Parathyroid adenoma (tissue), 2 donors: ENCODE data around the gene DVL1.

Source experiments
- H2AFZ ChIP-seq: fragments of 300-600 bp; sonication (generic); one replicate; pipeline ENCODE4 v1.7.0; 2017; ENCODE audit warnings: antibody characterized with exemption, mild to moderate bottlenecking
- H3K27ac ChIP-seq: fragments of 300-600 bp; sonication (generic); one replicate; pipeline ENCODE4 v1.7.0; 2017
- H3K27me3 ChIP-seq: fragments of 300-600 bp; sonication (generic); one replicate; pipeline ENCODE4 v1.7.0; 2017; ENCODE audit warnings: low read length; ENCODE audit not compliant: control insufficient read depth, insufficient read depth
- H3K36me3 ChIP-seq: fragments of 300-600 bp; sonication (generic); one replicate; pipeline ENCODE4 v1.7.0; 2017; ENCODE audit warnings: low read length; ENCODE audit not compliant: control insufficient read depth, insufficient read depth
- H3K4me1 ChIP-seq: fragments of 300-600 bp; sonication (generic); one replicate; pipeline ENCODE4 v1.7.0; 2017; ENCODE audit warnings: control low read depth
- H3K4me2 ChIP-seq: fragments of 300-600 bp; sonication (generic); one replicate; pipeline ENCODE4 v1.7.0; 2017; ENCODE audit warnings: low read length
- H3K4me3 ChIP-seq: fragments of 300-600 bp; sonication (generic); one replicate; pipeline ENCODE4 v1.7.0; 2017; ENCODE audit warnings: low read depth, low read length
- H3K79me2 ChIP-seq: fragments of 300-600 bp; sonication (generic); one replicate; pipeline ENCODE4 v1.7.0; 2017; ENCODE audit warnings: control low read depth
- H3K9ac ChIP-seq: fragments of 300-600 bp; sonication (generic); one replicate; pipeline ENCODE4 v1.7.0; 2017; ENCODE audit warnings: mild to moderate bottlenecking
- H3K9me3 ChIP-seq: fragments of 300-600 bp; sonication (generic); one replicate; pipeline ENCODE4 v1.7.0; 2017; ENCODE audit warnings: low read length; ENCODE audit not compliant: control insufficient read depth
- CTCF ChIP-seq: fragments of 300-600 bp; sonication (generic); IDR thresholded peaks from one replicate; pipeline ENCODE4 v1.7.0; 2017; ENCODE audit warnings: antibody characterized with exemption, mild to moderate bottlenecking
- donor health status: primary hyperparathyroidism.

The DVL1 gene

GRCh38 chr1:1325288-1326074 is 23.7 kb downstream of the DVL1 start:
- Histone ChIP-seq H3K4me1 (peaks cover 5% of the 10 kb centered on the region), H3K4me3 (peak overlapping the region; percentile 97), H3K79me2 (peaks cover 22% of the 10 kb centered on the region), H3K36me3 (no peaks in the 10 kb centered on the region), H3K4me2 (peak overlapping the region; percentile 72), H3K9ac (peak overlapping the region; percentile 92), H3K27ac (peak overlapping the region; percentile 91), H3K27me3 (no peaks in the 10 kb centered on the region), H2AFZ (no peak overlapping the region), H3K9me3 (no peaks in the 10 kb centered on the region)
- no peak for TF ChIP-seq CTCF

- Histone ChIP-seq H3K79me2 (peaks cover 22% of the 10 kb centered on the region), H3K9me3 (no peaks in the 10 kb centered on the region), H3K36me3 (no peaks in the 10 kb centered on the region), H3K27me3 (no peaks in the 10 kb centered on the region), H3K9ac (peak within 1 kb of the TSS; percentile 92), H3K4me2 (peak within 1 kb of the TSS; percentile 81), H3K4me1 (peaks cover 5% of the 10 kb centered on the region), H3K27ac (peak within 1 kb of the TSS; percentile 91), H2AFZ (peak within 1 kb of the TSS; percentile 76), H3K4me3 (peak within 1 kb of the TSS; percentile 97)
- no peak for TF ChIP-seq CTCF
These were observed 24.5 kb downstream of the DVL1 start, which contains the start of the genes CPTP and INTS11 for GRCh38 chr1:1324524-1325287. Gene CPTP (plus strand): TSS chr1:1324802. CDS start chr1:1326911, 2,109 bp downstream. Gene INTS11 (minus strand): TSS chr1:1324660. CDS start chr1:1324608, 52 bp downstream.

GRCh38 chr1:1324084-1324523 is 25.1 kb downstream of the DVL1 start:
- H3K79me2 ChIP-seq = peaks cover 22% of the 10 kb centered on the region
- peak overlapping the region; percentile 67 for H3K9ac ChIP-seq
- H2AFZ ChIP-seq = peak overlapping the region; percentile 76
- peak overlapping the region; percentile 36 for H3K27ac ChIP-seq
- H3K27me3 ChIP-seq = no peaks in the 10 kb centered on the region
- peak overlapping the region; percentile 81 for H3K4me2 ChIP-seq
- H3K4me3 ChIP-seq = peak overlapping the region; percentile 97
- peaks cover 5% of the 10 kb centered on the region for H3K4me1 ChIP-seq
- no peak for TF ChIP-seq CTCF
- H3K36me3 ChIP-seq = no peaks in the 10 kb centered on the region
- no peaks in the 10 kb centered on the region for H3K9me3 ChIP-seq

- Histone ChIP-seq H3K4me3 (no peak overlapping the region), H3K4me1 (peaks cover 5% of the 10 kb centered on the region), H3K9me3 (no peaks in the 10 kb centered on the region), H3K9ac (no peak overlapping the region), H3K27me3 (no peaks in the 10 kb centered on the region), H3K27ac (no peak overlapping the region), H3K36me3 (no peaks in the 10 kb centered on the region), H2AFZ (no peak overlapping the region), H3K79me2 (peaks cover 22% of the 10 kb centered on the region), H3K4me2 (no peak overlapping the region)
- TF ChIP-seq CTCF = no peak
These were observed 26.3 kb downstream of the DVL1 start for GRCh38 chr1:1322952-1323351.
